Measurements from ENCODE around the gene SULT1A1.

DNA sequence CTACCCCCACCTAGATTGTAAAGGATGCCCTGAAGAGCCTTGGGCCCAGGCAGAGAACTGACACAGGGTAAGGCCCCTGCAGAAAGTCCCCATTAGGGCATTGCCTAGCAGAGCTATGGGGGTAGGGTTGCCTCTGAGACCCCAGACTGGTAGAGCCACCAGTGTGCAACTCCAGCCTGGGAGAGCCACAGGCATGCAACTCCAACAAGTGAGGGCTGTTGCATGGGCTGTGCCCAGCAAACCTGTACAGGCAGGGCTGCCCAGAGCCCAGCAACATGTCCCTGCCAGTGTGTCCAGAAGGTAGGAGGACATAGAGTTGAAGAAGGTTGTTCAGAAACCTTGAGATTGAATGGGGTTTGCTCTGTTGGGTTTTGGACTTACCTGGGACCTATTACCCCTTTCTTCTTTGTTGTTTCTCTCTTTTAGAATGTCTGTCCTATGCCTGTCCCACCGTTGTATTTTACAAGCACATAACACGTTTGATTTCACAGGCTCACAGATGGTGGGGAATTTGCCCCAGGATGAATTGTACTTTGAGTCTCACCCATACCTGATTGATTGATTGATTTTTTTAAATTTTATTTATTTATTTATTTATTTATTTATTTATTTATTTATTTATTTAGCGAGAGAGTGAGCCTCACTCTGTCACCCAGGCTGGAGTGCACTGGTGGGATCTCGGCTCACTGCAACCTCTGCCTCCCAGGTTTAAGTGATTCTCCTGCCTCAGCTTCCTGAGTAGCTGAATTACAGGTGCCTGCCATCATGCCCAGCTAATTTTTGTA is 39.7 kb downstream of the SULT1A1 start:
- TF ChIP-seq, protein P1, sequence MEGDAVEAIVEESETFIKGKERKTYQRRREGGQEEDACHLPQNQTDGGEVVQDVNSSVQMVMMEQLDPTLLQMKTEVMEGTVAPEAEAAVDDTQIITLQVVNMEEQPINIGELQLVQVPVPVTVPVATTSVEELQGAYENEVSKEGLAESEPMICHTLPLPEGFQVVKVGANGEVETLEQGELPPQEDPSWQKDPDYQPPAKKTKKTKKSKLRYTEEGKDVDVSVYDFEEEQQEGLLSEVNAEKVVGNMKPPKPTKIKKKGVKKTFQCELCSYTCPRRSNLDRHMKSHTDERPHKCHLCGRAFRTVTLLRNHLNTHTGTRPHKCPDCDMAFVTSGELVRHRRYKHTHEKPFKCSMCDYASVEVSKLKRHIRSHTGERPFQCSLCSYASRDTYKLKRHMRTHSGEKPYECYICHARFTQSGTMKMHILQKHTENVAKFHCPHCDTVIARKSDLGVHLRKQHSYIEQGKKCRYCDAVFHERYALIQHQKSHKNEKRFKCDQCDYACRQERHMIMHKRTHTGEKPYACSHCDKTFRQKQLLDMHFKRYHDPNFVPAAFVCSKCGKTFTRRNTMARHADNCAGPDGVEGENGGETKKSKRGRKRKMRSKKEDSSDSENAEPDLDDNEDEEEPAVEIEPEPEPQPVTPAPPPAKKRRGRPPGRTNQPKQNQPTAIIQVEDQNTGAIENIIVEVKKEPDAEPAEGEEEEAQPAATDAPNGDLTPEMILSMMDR (IDR thresholded peaks at IDR 0.05): no peak
- no peak for TF ChIP-seq EZH2 (IDR thresholded peaks at IDR 0.05; ENCODE audit: borderline replicate concordance, insufficient read depth, low read depth, low read length, poor library complexity, severe bottlenecking)
